Measurements from ENCODE around the gene FAM241A. TPM values are rescaled to one million over a fixed set of nuclear protein-coding genes. Genes with fewer than 3 reads are reported as not detected.

The FAM241A gene
- total RNA-seq, 1 experiment from 2014 or later, result 2.1 TPM

DNA sequence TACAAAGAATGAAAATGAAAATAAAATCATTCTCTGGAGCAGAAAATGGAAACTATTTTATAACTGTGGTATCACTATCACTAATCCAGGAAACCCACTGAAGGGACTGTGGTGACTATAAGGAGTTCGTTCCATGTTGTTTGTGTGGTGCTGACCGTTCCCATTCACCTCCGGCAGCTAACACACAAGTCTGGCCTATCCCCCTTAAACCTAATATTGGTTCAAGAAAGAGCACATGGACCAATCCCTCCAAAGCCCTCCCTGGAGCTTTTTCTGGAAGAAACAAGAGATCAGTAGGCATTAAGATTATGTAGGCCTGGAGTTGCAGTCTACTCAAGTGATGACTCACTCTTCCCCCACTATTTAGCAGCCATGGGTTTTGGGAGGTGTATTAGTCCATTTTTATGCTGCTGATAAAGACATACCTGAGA is 25.9 kb upstream of the FAM241A start:
- Histone ChIP-seq H3K36me3 (no peaks in the 10 kb centered on the region), H3K27me3 (replicated peaks) (no peaks in the 10 kb centered on the region), H3K4me3 (no peak overlapping the region), H3K9me3 (replicated peaks) (no peaks in the 10 kb centered on the region), H3K4me1 (replicated peaks) (no peaks in the 10 kb centered on the region), H3K27ac (no peak overlapping the region)
- no peak for DNase-seq (ENCODE audit: low read depth in 1 of 2, low spot score in 2 of 2)

DNA sequence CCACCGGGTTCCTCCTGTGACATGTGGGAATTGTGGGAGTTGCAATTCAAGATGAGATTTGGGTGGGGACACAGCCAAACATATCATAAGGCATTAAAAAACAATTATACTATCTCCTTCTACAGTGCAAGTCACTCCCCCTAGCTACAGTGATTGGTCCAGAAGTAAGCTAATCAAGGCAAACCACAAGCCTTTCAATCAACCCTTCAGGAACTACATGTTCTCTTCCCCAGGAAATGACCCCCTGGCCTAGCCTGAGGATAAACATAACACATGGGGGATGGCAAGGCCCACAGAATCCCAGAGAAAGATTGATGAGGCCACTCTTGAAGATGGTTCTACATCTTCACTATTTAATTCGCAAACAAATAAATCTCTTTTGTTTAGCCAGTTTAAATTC is 25.2 kb upstream of the FAM241A start:
- Histone ChIP-seq H3K4me1 (replicated peaks) (no peaks in the 10 kb centered on the region), H3K4me3 (no peak overlapping the region), H3K27ac (no peak overlapping the region), H3K27me3 (replicated peaks) (no peaks in the 10 kb centered on the region), H3K9me3 (replicated peaks) (no peaks in the 10 kb centered on the region), H3K36me3 (no peaks in the 10 kb centered on the region)
- DNase-seq (ENCODE audit: low read depth in 1 of 2, low spot score in 2 of 2), result no peak

DNA sequence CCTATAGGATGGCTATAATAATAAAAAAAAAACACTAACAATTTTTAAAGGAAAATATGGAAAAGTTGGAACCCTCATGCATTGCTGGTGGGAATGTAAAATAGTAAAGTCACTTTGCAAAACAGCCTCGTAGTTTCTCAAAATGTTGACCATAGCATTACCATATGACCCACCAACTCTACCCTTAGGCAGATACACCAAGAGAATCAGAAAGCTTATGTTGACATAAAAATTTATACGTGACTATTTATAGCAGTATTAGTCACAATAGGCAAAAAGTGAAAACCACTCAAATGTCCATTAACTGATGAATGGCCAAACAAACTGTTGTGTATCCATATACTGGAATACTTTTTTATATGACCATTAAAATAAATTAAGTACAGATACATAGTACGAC is 19.8 kb upstream of the FAM241A start:
- DNase-seq (ENCODE audit: low read depth in 1 of 2, low spot score in 2 of 2), result no peak
- Histone ChIP-seq H3K27me3 (replicated peaks) (no peaks in the 10 kb centered on the region), H3K9me3 (replicated peaks) (no peaks in the 10 kb centered on the region), H3K27ac (no peak overlapping the region), H3K4me1 (replicated peaks) (peaks cover 8% of the 10 kb centered on the region), H3K4me3 (no peak overlapping the region), H3K36me3 (no peaks in the 10 kb centered on the region)

DNA sequence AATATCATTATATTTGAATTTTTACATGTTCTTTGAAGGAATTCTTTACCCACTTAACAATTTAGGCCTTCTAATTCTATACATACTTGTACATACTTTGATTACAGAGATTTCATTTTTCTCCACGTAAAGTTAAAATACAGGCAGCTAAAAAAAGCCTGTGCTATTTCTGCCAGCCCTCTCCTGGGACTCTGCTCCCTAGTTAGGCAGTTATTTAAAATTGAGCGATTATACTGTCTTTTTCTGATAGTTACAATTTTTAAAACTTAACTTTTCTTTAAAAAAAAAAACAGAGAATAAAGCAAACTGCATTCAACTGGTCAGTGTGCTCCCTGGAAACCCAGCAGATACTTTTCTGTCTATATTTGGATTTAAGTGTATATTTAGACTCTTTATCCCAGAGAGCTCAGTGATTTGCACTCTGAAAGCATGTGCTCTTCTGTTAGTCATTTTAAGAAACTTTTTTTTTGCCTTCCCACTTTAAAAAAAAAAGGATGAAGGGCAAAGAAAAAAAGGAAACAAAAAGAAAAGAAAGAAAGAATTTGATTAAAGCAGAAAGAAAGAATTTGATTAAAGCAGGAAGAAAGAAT is 18.1 kb upstream of the FAM241A start:
- no peak overlapping the region for H3K27ac ChIP-seq
- no peaks in the 10 kb centered on the region for H3K27me3 ChIP-seq (replicated peaks)
- H3K4me1 ChIP-seq (replicated peaks), result peaks cover 8% of the 10 kb centered on the region
- no peaks in the 10 kb centered on the region for H3K36me3 ChIP-seq
- no peak for DNase-seq (ENCODE audit: low read depth in 1 of 2, low spot score in 2 of 2)
- H3K4me3 ChIP-seq, result no peak overlapping the region
- no peaks in the 10 kb centered on the region for H3K9me3 ChIP-seq (replicated peaks)

DNA sequence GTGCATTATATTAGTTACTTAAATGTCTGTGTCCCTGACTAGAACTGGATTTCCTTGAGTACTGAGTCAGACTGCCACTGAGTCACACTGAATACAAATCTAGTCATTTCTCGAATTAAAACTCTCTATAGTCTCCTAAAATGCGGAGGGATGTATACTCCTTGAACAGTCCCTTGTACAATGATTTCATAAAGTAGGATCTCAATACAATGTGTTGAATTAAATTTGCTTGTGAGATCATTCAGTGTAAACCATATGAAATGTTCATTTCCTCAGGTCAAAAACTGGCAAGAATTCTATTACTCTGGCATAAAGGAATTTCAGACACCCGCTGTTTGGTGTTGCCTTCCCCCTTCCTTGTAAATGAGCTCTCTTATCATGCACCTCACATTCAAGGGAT is 17.5 kb upstream of the FAM241A start:
- no peak overlapping the region for H3K27ac ChIP-seq

DNA sequence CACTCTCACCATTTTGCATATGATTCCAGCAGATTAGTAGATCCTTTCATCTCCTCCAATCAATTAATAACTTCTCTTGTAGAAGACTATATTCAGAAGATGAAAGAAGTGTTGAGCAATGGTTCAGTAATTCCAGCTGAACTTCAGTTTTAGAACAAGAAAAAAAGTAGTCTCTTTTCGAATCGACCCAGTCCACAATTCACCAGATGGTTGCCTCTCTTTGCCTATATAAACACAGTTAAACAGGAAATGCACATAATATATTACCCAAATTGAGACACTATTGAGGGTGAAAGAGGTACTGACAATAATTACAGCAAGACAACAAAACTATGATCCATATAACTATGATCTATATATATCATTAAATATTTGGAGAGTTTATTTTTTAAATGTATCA is 16.8 kb upstream of the FAM241A start:
- Histone ChIP-seq H3K27me3 (replicated peaks) (no peaks in the 10 kb centered on the region), H3K4me1 (replicated peaks) (peaks cover 8% of the 10 kb centered on the region), H3K4me3 (no peak overlapping the region), H3K36me3 (no peaks in the 10 kb centered on the region), H3K27ac (no peak overlapping the region), H3K9me3 (replicated peaks) (no peaks in the 10 kb centered on the region)
- DNase-seq (ENCODE audit: low read depth in 1 of 2, low spot score in 2 of 2), result no peak

More for the DNA sequence above, 17.5 kb upstream of the FAM241A start:
- Histone ChIP-seq H3K4me1 (replicated peaks) (peaks cover 8% of the 10 kb centered on the region), H3K36me3 (no peaks in the 10 kb centered on the region), H3K27me3 (replicated peaks) (no peaks in the 10 kb centered on the region), H3K4me3 (no peak overlapping the region), H3K9me3 (replicated peaks) (no peaks in the 10 kb centered on the region)
- peak in 1 of 2 experiments; percentile 31 for DNase-seq (ENCODE audit: low read depth in 1 of 2, low spot score in 2 of 2)

DNA sequence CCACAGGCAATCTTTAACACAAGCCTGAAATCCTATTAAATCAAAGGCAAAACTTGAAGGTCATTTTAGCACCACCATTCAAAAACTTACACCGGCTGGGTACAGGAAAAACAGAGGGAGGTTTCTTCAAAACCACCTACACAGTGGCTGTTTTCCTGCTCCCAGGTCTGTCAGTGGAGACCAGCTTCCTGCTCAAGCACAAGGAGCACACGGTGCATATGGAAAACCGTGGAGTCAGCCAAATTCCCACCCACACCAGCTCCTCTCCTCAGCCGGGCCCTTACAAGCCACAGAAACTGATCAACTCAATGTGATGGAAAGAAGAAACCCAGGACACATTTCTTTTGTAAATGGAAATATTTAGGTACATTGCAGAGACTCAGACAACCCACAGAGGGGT is 14.3 kb upstream of the FAM241A start:
- H3K4me3 ChIP-seq, result no peak overlapping the region
- no peaks in the 10 kb centered on the region for H3K27me3 ChIP-seq (replicated peaks)
- H3K36me3 ChIP-seq, result no peaks in the 10 kb centered on the region
- peaks cover 8% of the 10 kb centered on the region for H3K4me1 ChIP-seq (replicated peaks)
- H3K27ac ChIP-seq, result no peak overlapping the region
- DNase-seq (ENCODE audit: low read depth in 1 of 2, low spot score in 2 of 2), result no peak
- no peaks in the 10 kb centered on the region for H3K9me3 ChIP-seq (replicated peaks)

DNA sequence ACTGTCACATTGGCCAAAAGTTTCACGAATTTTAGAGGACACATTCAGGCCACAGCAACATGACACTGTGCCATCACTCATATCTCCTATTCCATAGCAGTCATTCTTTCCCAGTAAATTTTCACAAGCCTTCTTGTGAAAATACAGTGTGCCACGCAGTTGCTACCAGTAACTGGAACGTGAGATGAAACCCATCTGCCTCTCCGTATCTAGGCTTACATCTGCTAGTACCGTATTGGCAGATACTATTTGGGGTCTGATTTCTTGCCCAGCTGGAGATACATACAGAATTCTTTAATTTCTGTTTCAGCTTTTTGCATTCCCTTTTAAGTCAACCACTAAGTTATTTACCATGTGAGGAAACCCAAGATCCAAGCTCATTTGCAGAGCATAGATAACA is 8.7 kb upstream of the FAM241A start:
- DNase-seq (ENCODE audit: low read depth in 1 of 2, low spot score in 2 of 2), result no peak
- Histone ChIP-seq H3K36me3 (no peaks in the 10 kb centered on the region), H3K9me3 (replicated peaks) (no peaks in the 10 kb centered on the region), H3K4me1 (replicated peaks) (no peaks in the 10 kb centered on the region), H3K4me3 (no peak overlapping the region), H3K27ac (no peak overlapping the region), H3K27me3 (replicated peaks) (no peaks in the 10 kb centered on the region)

DNA sequence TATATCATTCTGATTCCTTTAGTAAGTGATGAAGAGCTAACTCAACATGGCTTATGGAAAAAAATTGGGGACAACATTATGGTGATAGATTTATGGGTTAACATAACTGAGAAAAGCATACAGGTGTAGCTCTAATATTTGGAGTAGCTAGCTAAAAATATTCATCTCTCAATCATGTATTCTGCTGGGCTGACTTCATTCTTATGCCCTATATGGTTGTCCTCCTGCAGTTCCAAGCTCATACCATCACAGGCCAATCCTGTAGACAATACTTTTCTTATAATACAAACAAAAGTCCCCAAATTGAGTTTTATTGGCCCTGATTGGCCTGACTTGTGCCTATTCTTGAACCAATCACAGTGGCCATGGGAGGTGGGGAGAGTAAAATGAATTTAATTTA is 6.7 kb upstream of the FAM241A start:
- Histone ChIP-seq H3K27me3 (replicated peaks) (no peaks in the 10 kb centered on the region), H3K36me3 (no peaks in the 10 kb centered on the region), H3K4me1 (replicated peaks) (no peaks in the 10 kb centered on the region), H3K9me3 (replicated peaks) (no peaks in the 10 kb centered on the region), H3K4me3 (no peak overlapping the region), H3K27ac (no peak overlapping the region)
- DNase-seq (ENCODE audit: low read depth in 1 of 2, low spot score in 2 of 2), result no peak

DNA sequence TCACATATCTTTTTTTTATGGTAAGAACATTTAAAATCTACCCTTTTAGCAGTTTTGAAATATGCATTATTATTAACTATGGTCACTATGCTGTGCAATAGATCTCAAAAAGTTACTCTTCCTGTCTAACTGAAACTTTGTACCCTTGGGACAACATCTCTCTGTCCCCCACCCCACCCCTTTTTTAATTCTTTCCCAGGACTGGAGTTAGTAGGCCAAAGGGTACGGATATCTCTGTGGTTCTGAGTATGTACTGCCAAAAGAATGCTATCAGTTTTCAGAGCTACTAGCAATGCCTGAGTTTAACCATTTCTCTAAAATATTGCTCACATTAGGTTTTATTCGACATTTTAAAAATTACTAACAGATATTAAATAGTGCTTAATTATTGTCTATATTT is 4.7 kb upstream of the FAM241A start:
- no peak overlapping the region for H3K4me3 ChIP-seq
- 0 out of 2 replicates have a peak, but pooled peaks cover 3% of the 10 kb centered on the region for H3K4me1 ChIP-seq (replicated peaks)
- 0 out of 2 replicates have a peak, but pooled peaks cover 2% of the 10 kb centered on the region for H3K9me3 ChIP-seq (replicated peaks)
- no peak overlapping the region for H3K27ac ChIP-seq
- no peak for DNase-seq (ENCODE audit: low read depth in 1 of 2, low spot score in 2 of 2)
- H3K27me3 ChIP-seq (replicated peaks), result no peaks in the 10 kb centered on the region
- peaks cover 3% of the 10 kb centered on the region for H3K36me3 ChIP-seq

DNA sequence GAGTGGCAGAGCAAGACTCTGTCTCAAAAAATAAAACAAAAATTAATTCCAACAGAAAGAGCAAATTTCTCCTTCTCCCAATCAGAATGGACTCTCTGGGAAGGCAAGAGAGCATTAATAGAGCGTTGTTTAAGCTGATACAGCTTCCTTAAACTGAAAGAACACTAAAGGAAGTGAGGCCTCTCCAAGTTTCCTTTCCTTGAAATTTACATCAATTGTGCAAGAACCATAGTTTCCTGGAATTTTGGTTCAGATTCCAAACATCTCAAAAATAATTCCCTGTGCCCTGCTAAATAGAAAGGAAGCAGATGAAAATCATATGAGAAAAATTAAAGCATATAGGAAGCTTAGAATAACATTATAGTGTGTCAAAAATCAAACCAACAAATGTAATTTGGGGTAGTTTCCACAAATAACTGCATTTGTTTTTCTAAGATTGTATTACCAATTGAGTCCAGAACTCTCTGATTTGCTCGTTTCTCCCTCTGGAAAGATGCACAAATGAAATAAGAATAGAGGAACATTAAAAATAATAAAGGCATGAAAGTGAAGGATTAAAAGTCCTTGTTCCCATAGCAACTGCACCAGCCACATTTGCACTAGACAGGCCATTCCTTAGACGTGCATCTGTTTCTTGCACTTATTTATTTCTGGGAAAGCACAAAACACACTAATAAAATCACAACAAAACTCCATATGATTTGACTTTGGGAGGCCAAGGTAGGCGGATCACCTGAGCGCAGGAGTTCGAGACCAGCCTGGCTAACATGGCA is 3.7 kb upstream of the FAM241A start:
- 0 out of 2 replicates have a peak, but pooled peaks cover 4% of the 10 kb centered on the region for H3K9me3 ChIP-seq (replicated peaks)
- DNase-seq (ENCODE audit: low read depth in 1 of 2, low spot score in 2 of 2), result no peak
- no peaks in the 10 kb centered on the region for H3K27me3 ChIP-seq (replicated peaks)
- H3K4me3 ChIP-seq, result no peak overlapping the region
- no peak overlapping the region for H3K27ac ChIP-seq
- H3K4me1 ChIP-seq (replicated peaks), result peaks cover 9% of the 10 kb centered on the region
- H3K36me3 ChIP-seq, result peaks cover 5% of the 10 kb centered on the region

DNA sequence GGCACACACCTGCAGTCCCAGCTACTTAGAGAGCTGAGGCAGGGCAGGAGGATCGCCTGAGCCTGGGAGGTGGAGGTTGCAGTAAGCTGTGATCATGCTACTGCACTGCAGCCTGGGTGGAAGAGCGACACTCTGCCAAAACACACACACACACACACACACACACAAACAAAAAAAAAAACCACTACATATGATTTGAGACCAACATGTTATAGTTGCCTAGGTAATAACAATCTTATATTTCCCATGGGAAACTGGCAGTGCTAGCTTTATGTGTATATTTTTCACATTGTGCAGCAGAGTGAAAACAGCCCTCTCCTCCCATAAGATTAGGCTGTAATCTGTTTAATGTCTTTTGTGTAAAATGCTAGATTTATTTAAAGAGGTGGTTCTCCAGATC is 3.1 kb upstream of the FAM241A start:
- Histone ChIP-seq H3K27ac (no peak overlapping the region), H3K4me1 (replicated peaks) (peaks cover 12% of the 10 kb centered on the region), H3K27me3 (replicated peaks) (no peaks in the 10 kb centered on the region), H3K4me3 (no peak overlapping the region), H3K9me3 (replicated peaks) (0 out of 2 replicates have a peak, but pooled peaks cover 4% of the 10 kb centered on the region), H3K36me3 (peaks cover 5% of the 10 kb centered on the region)
- no peak for DNase-seq (ENCODE audit: low read depth in 1 of 2, low spot score in 2 of 2)

DNA sequence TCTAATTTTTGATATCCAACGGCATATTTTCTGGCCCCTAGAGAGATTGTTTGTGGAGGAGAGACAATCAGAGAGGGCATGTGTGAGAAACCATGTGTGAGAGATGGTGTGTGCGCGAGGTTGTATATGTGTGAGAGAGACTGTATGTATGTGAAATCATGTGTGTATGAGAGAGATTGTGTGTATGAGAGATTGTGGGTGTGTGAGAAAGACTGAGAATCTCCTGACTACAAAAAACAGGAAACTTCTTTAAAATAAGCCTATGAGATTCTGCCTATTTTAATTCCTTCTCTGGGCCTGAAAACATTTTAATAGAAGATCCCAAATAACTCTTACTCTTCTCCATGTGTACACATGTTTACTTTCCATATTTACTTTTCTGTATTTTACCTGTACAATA is 1.5 kb upstream of the FAM241A start:
- H3K9me3 ChIP-seq (replicated peaks), result 0 out of 2 replicates have a peak, but pooled peaks cover 4% of the 10 kb centered on the region
- H3K4me1 ChIP-seq (replicated peaks), result peaks cover 12% of the 10 kb centered on the region
- peaks cover 5% of the 10 kb centered on the region for H3K36me3 ChIP-seq
- DNase-seq (ENCODE audit: low read depth in 1 of 2, low spot score in 2 of 2), result no peak
- H3K4me3 ChIP-seq, result no peak overlapping the region
- no peaks in the 10 kb centered on the region for H3K27me3 ChIP-seq (replicated peaks)
- H3K27ac ChIP-seq, result no peak overlapping the region

DNA sequence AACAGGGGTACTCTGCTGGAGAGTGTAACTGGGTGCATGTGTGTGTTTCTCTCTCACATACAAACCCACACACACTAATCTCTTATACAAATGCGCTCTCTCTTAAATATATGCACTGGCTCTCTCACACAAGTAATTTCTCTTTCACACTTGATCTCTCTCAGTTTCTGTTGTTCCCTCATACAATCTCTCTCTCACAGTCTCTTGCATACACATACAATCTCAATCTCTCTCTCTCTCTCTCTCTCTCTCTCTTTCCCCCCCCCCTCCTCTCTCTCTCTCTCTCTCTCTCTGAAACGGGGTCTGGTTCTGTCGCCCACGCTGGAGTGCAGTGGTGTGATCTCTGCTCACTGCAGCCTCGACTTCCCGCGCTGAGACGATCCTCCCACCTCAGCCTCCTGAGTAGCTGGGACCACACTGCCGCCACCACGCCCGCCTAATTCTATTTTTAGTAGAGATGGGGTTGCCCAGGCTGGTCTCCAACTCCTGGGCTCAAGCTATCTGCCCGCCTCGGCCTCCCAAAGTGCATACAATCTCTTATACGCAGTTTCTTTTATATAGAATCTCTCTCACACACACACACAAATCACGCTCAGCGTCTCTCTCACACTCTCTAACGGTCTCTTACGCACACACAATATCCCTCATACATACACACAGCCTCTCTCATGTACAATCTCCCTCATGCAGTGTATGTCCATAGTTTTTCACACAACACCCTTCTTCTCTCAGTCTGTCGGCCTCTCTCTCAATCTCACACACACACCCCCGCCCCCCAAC is 518 bp upstream of the FAM241A start:
- Histone ChIP-seq H3K27ac (no peak overlapping the region), H3K27me3 (replicated peaks) (no peaks in the 10 kb centered on the region), H3K4me3 (peak overlapping the region; percentile 98), H3K36me3 (peaks cover 5% of the 10 kb centered on the region), H3K9me3 (replicated peaks) (0 out of 2 replicates have a peak, but pooled peaks cover 4% of the 10 kb centered on the region), H3K4me1 (replicated peaks) (peaks cover 12% of the 10 kb centered on the region)
- no peak for DNase-seq (ENCODE audit: low read depth in 1 of 2, low spot score in 2 of 2)

Measured in SJSA1 (cell line).